ENCODE data around the gene ZNF831. TPM values are rescaled to one million over a fixed set of nuclear protein-coding genes. Genes with fewer than 3 reads are reported as not detected.

Gene ZNF831
- total RNA-seq, 2 experiments from 2014 or later: 10.9 to 11.9 TPM

GRCh38 chr20:59190466-59190865 lies 26.8 kb downstream of the ZNF831 start:
- ChIA-PET CTCF (interaction anchor here (2.1 to 2.4 kb wide), 2 partner anchors 17 to 102 kb away, joined by 7 to 8 read pairs; no protein-coding TSS in a partner anchor), POLR2A (interaction anchor here (1.0 to 2.1 kb wide), 2 partner anchors 13 to 31 kb away, joined by 4 to 5 read pairs; no protein-coding TSS in a partner anchor)
- Mint-ChIP-seq H3K4me1 (ENCODE audit: low read depth) (peaks cover 12% of the 10 kb centered on the region), H3K27me3 (no peaks in the 10 kb centered on the region), H3K36me3 (ENCODE audit: low read depth) (no peaks in the 10 kb centered on the region), H3K27ac (no peak overlapping the region), H3K4me3 (no peak overlapping the region), H3K9me3 (no peaks in the 10 kb centered on the region)
- intact Hi-C loops (cut with micrococcal nuclease): no loop called here
- TF ChIP-seq, protein P1, sequence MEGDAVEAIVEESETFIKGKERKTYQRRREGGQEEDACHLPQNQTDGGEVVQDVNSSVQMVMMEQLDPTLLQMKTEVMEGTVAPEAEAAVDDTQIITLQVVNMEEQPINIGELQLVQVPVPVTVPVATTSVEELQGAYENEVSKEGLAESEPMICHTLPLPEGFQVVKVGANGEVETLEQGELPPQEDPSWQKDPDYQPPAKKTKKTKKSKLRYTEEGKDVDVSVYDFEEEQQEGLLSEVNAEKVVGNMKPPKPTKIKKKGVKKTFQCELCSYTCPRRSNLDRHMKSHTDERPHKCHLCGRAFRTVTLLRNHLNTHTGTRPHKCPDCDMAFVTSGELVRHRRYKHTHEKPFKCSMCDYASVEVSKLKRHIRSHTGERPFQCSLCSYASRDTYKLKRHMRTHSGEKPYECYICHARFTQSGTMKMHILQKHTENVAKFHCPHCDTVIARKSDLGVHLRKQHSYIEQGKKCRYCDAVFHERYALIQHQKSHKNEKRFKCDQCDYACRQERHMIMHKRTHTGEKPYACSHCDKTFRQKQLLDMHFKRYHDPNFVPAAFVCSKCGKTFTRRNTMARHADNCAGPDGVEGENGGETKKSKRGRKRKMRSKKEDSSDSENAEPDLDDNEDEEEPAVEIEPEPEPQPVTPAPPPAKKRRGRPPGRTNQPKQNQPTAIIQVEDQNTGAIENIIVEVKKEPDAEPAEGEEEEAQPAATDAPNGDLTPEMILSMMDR (IDR thresholded peaks at IDR 0.05): no peak
- DNase-seq: no peak
- ATAC-seq: no peak

GRCh38 chr20:59191036-59191755 lies 27.6 kb downstream of the ZNF831 start:
- Mint-ChIP-seq H3K4me1 (ENCODE audit: low read depth) (peaks cover 10% of the 10 kb centered on the region), H3K9me3 (no peaks in the 10 kb centered on the region), H3K36me3 (ENCODE audit: low read depth) (no peaks in the 10 kb centered on the region), H3K27ac (no peak overlapping the region), H3K4me3 (no peak overlapping the region), H3K27me3 (no peaks in the 10 kb centered on the region)
- ChIA-PET CTCF (interaction anchor here (2.1 to 2.4 kb wide), 2 partner anchors 16 to 103 kb away, joined by 7 to 8 read pairs; no protein-coding TSS in a partner anchor), POLR2A (interaction anchor here (1.0 to 2.1 kb wide), 3 partner anchors 13 to 32 kb away, joined by 4 to 5 read pairs (median 4); no protein-coding TSS in a partner anchor)
- intact Hi-C loops (cut with micrococcal nuclease): no loop called here
- ATAC-seq (no peak), DNase-seq (no peak)
- TF ChIP-seq, protein P1 (IDR thresholded peaks at IDR 0.05): no peak

DNA sequence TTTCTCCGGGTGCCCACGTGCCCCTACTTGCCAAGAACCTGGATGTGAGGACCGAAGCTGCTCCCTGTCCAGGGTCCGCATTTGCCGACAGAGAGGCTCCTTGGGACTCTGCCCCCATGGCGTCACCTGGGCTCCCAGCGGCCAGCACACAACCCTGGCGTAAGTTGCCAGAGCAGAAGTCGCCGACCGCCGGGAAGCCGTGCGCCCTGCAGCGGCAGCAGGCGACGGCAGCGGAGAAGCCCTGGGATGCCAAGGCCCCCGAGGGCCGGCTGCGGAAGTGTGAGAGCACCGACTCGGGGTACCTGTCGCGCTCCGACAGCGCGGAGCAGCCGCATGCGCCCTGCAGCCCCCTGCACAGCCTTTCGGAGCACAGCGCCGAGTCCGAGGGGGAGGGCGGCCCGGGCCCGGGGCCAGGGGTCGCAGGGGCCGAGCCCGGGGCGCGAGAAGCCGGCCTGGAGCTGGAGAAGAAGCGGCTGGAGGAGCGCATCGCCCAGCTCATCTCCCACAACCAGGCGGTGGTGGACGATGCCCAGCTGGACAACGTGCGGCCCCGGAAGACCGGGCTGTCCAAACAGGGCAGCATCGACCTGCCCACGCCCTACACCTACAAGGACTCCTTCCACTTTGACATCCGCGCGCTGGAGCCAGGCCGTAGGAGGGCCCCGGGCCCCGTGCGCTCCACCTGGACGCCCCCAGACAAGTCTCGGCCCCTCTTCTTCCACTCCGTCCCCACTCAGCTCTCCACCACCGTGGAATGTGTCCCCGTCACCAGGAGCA lies 28.3 kb downstream of the ZNF831 start:
- H3K4me1 Mint-ChIP-seq (ENCODE audit: low read depth): peaks cover 5% of the 10 kb centered on the region
- DNase-seq: no peak
- no peak overlapping the region for H3K4me3 Mint-ChIP-seq
- ChIA-PET CTCF (no interaction called here), POLR2A (interaction anchor here (1.0 kb wide), 1 partner anchor 31 kb away, joined by 4 read pairs; no protein-coding TSS in a partner anchor)
- no peak overlapping the region for H3K27ac Mint-ChIP-seq
- intact Hi-C loops (cut with micrococcal nuclease): no loop called here
- TF ChIP-seq, protein P1 (IDR thresholded peaks at IDR 0.05): no peak
- H3K36me3 Mint-ChIP-seq (ENCODE audit: low read depth): peaks cover 2% of the 10 kb centered on the region
- no peaks in the 10 kb centered on the region for H3K9me3 Mint-ChIP-seq
- no peaks in the 10 kb centered on the region for H3K27me3 Mint-ChIP-seq
- no peak for ATAC-seq

DNA sequence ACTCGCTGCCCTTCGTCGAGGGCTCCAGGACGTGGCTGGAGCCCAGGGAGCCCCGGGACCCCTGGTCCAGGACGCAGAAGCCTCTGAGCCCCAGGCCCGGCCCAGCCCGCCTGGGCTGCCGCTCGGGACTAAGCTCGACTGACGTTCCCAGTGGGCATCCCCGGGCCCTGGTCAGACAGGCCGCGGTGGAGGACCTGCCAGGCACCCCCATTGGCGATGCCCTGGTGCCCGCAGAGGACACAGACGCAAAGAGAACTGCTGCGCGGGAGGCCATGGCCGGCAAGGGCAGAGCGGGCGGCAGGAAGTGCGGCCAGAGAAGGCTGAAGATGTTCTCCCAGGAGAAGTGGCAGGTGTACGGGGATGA lies 28.9 kb downstream of the ZNF831 start:
- POLR2A ChIA-PET: interaction anchor here (1.0 kb wide), 1 partner anchor 31 kb away, joined by 4 read pairs; no protein-coding TSS in a partner anchor
- Mint-ChIP-seq H3K9me3 (no peaks in the 10 kb centered on the region), H3K27ac (no peak overlapping the region), H3K4me3 (no peak overlapping the region), H3K36me3 (ENCODE audit: low read depth) (peaks cover 2% of the 10 kb centered on the region), H3K27me3 (no peaks in the 10 kb centered on the region), H3K4me1 (ENCODE audit: low read depth) (peaks cover 5% of the 10 kb centered on the region)
- intact Hi-C loops (cut with micrococcal nuclease): no loop called here
- CTCF ChIA-PET: no interaction called here
- TF ChIP-seq, protein P1 (IDR thresholded peaks at IDR 0.05): no peak
- DNase-seq (no peak), ATAC-seq (no peak)

GRCh38 chr20:59193325-59193724 lies 29.7 kb downstream of the ZNF831 start:
- DNase-seq: no peak
- intact Hi-C loops (cut with micrococcal nuclease): no loop called here
- CTCF ChIA-PET: no interaction called here
- POLR2A ChIA-PET: no interaction called here
- Mint-ChIP-seq H3K4me1 (ENCODE audit: low read depth) (no peaks in the 10 kb centered on the region), H3K27me3 (no peaks in the 10 kb centered on the region), H3K4me3 (no peak overlapping the region), H3K36me3 (ENCODE audit: low read depth) (peaks cover 5% of the 10 kb centered on the region), H3K9me3 (no peaks in the 10 kb centered on the region), H3K27ac (no peak overlapping the region)
- TF ChIP-seq, protein P1 (IDR thresholded peaks at IDR 0.05): no peak
- ATAC-seq: no peak
